H1 (cell line): Measurements from ENCODE around the gene RGCC. TPM values are rescaled to one million over a fixed set of nuclear protein-coding genes. Genes with fewer than 3 reads are reported as not detected.
A peak's percentile ranks its signal among the peaks of the same experiment; 100 is the strongest.

ENCODE experiments used
- CTCF ChIA-PET: fragments of 300-600 bp; sonication (Branson Sonifier 250); formaldehyde crosslinking; loops from one replicate; lab custom pipeline; 2021; ENCODE audit not compliant: partially characterized antibody; lab: Charles Lee
- POLR2A ChIA-PET: fragments of 300-600 bp; sonication (Branson Sonifier 250); formaldehyde crosslinking; loops from one replicate; lab custom pipeline; 2021; ENCODE audit warnings: inconsistent platforms; ENCODE audit not compliant: partially characterized antibody; lab: Charles Lee
- DNase-seq, 2 experiments: peaks; one replicate each; pipeline versions ENCODE4 v3.0.0 to v3.0.0-alpha.2; 2010 to 2022; ENCODE audit warnings: low spot score in 2 of 2, low read depth in 1 of 2, mixed read lengths in 1 of 2
- FAIRE-seq: peaks from 2 replicates; lab custom pipeline; 2011; peaks lifted over from hg19 to GRCh38; lab: Jason Lieb, UNC
- H2AFZ ChIP-seq: 2 replicates; pipeline ENCODE4 v1.8.1; 2012; ENCODE audit warnings: low read length, inconsistent platforms
- H2AK5ac ChIP-seq: 2 replicates; pipeline ENCODE4 v1.6.1; 2013; ENCODE audit warnings: low read depth, low read length
- H2BK120ac ChIP-seq: replicated peaks from 2 replicates; pipeline ENCODE3; 2013; ENCODE audit warnings: low read depth, low read length, inconsistent platforms
- H2BK12ac ChIP-seq: 2 replicates; pipeline ENCODE4 v1.6.1; 2013; ENCODE audit warnings: low read depth, low read length
- H2BK15ac ChIP-seq: 2 replicates; pipeline ENCODE4 v1.6.1; 2013; ENCODE audit warnings: low read length
- H2BK20ac ChIP-seq: 2 replicates; pipeline ENCODE4 v1.6.1; 2013; ENCODE audit warnings: low read length
- H2BK5ac ChIP-seq: 2 replicates; pipeline ENCODE4 v1.6.1; 2013; ENCODE audit warnings: low read depth, low read length
- H3K14ac ChIP-seq: 2 replicates; pipeline ENCODE4 v1.6.1; 2013; ENCODE audit warnings: inconsistent platforms; ENCODE audit not compliant: insufficient read length
- H3K18ac ChIP-seq: 2 replicates; pipeline ENCODE4 v1.6.1; 2013; ENCODE audit warnings: low read length; ENCODE audit errors: extremely low read depth
- H3K23ac ChIP-seq: 2 replicates; pipeline ENCODE4 v1.6.1; 2013; ENCODE audit warnings: inconsistent platforms; ENCODE audit not compliant: insufficient read length
- H3K23me2 ChIP-seq: 2 replicates; pipeline ENCODE4 v1.6.1; 2013; ENCODE audit warnings: low read depth, low read length
- H3K27ac ChIP-seq: 2 replicates; pipeline ENCODE4 v1.6.1; 2011; ENCODE audit warnings: low read depth, low read length, inconsistent platforms
- H3K27me3 ChIP-seq, 4 experiments: replicated peaks in 1 of 4; 1 replicate in 1 of 4; 2 replicates in 3 of 4; pipeline versions ENCODE4 v1.6.1 to v1.8.1; 2011 to 2013; ENCODE audit warnings: low read length in 3 of 4, mild to moderate bottlenecking in 3 of 4, inconsistent platforms in 2 of 4, mixed read lengths in 2 of 4, moderate library complexity in 1 of 4; ENCODE audit not compliant: control insufficient read depth in 3 of 4, insufficient read depth in 3 of 4; ENCODE audit errors: extremely low read depth in 1 of 4
- H3K36me3 ChIP-seq, 4 experiments: 2 replicates each; pipeline versions ENCODE4 v1.6.1 to v1.8.1; 2011 to 2013; ENCODE audit warnings: mild to moderate bottlenecking in 4 of 4, low read length in 3 of 4, moderate library complexity in 2 of 4, control low read depth in 1 of 4, inconsistent platforms in 1 of 4; ENCODE audit not compliant: insufficient read depth in 4 of 4, control insufficient read depth in 2 of 4
- H3K4ac ChIP-seq: replicated peaks from 2 replicates; pipeline ENCODE3; 2013; ENCODE audit warnings: low read length, low read depth, mixed read lengths, inconsistent platforms; ENCODE audit not compliant: insufficient read length
- H3K4me1 ChIP-seq, 4 experiments: replicated peaks in 1 of 4; 1 replicate in 1 of 4; 2 replicates in 3 of 4; pipeline versions ENCODE4 v1.6.1 to v1.8.1; 2011 to 2013; ENCODE audit warnings: low read length in 3 of 4, inconsistent platforms in 2 of 4, mixed read lengths in 1 of 4; ENCODE audit not compliant: insufficient read depth in 4 of 4, control insufficient read depth in 3 of 4
- H3K4me2 ChIP-seq, 2 experiments: 2 replicates each; pipeline versions ENCODE4 v1.6.1 to v1.8.1; 2011 to 2013; ENCODE audit warnings: low read depth in 2 of 2, low read length in 2 of 2, control low read depth in 1 of 2, inconsistent platforms in 1 of 2, mild to moderate bottlenecking in 1 of 2; ENCODE audit not compliant: insufficient read depth in 1 of 2
- H3K4me3 ChIP-seq, 4 experiments: fragments of 200-600, 300-600 bp in 1 of 4; sonication (generic), shearing (Covaris generic), sonication (Bioruptor Twin) in 1 of 4; 2 replicates each; pipeline versions ENCODE4 v1.5.1 to v1.8.1; 2011 to 2016; ENCODE audit warnings: low read length in 4 of 4, low read depth in 3 of 4, control low read depth in 2 of 4, inconsistent platforms in 2 of 4, mild to moderate bottlenecking in 2 of 4, mixed read lengths in 1 of 4, moderate library complexity in 1 of 4; ENCODE audit not compliant: insufficient read depth in 2 of 4; ENCODE audit errors: extremely low read depth in 1 of 4
- H3K56ac ChIP-seq: replicated peaks from 2 replicates; pipeline ENCODE3; 2013; ENCODE audit warnings: low read depth, mild to moderate bottlenecking, mixed read lengths, low read length, inconsistent platforms; ENCODE audit not compliant: insufficient read length
- H3K79me1 ChIP-seq: 2 replicates; pipeline ENCODE4 v1.6.1; 2013; ENCODE audit warnings: low read depth, low read length, control low read depth
- H3K79me2 ChIP-seq, 2 experiments: 2 replicates each; pipeline versions ENCODE4 v1.6.1 to v1.8.1; 2012 to 2013; ENCODE audit warnings: low read length in 2 of 2, mild to moderate bottlenecking in 2 of 2, inconsistent platforms in 1 of 2; ENCODE audit not compliant: insufficient read depth in 2 of 2, control insufficient read depth in 1 of 2
- H3K9ac ChIP-seq, 4 experiments: replicated peaks in 1 of 4; 1 replicate in 1 of 4; 2 replicates in 3 of 4; pipeline versions ENCODE4 v1.6.1 to v1.8.1; 2011 to 2013; ENCODE audit warnings: low read depth in 3 of 4, low read length in 3 of 4, control low read depth in 2 of 4, mild to moderate bottlenecking in 2 of 4, moderate library complexity in 2 of 4, inconsistent platforms in 1 of 4; ENCODE audit errors: extremely low read depth in 1 of 4
- H3K9me3 ChIP-seq, 2 experiments: 2 replicates each; pipeline versions ENCODE4 v1.6.1 to v1.8.1; 2012 to 2013; ENCODE audit warnings: mild to moderate bottlenecking in 2 of 2, moderate library complexity in 2 of 2, control low read depth in 1 of 2, inconsistent platforms in 1 of 2, low read depth in 1 of 2, low read length in 1 of 2, mixed read lengths in 1 of 2; ENCODE audit not compliant: insufficient read depth in 2 of 2
- H4K20me1 ChIP-seq, 2 experiments: replicated peaks in 1 of 2; 2 replicates each; pipeline versions ENCODE3 to v1.8.1; 2011 to 2013; ENCODE audit warnings: inconsistent platforms in 2 of 2, low read length in 2 of 2, mild to moderate bottlenecking in 1 of 2; ENCODE audit not compliant: insufficient read depth in 2 of 2, control insufficient read depth in 1 of 2
- H4K5ac ChIP-seq: 2 replicates; pipeline ENCODE4 v1.6.1; 2013; ENCODE audit warnings: low read length, low read depth, mixed read lengths, inconsistent platforms; ENCODE audit not compliant: insufficient read length
- H4K8ac ChIP-seq: 2 replicates; pipeline ENCODE4 v1.8.0; 2013; ENCODE audit warnings: mild to moderate bottlenecking, moderate library complexity, low read length, inconsistent platforms; ENCODE audit not compliant: insufficient read depth; ENCODE audit errors: extremely low read depth
- H4K91ac ChIP-seq: replicated peaks from 2 replicates; pipeline ENCODE3; 2013; ENCODE audit warnings: low read length, mixed read lengths, inconsistent platforms; ENCODE audit not compliant: insufficient read length
- CEBPB ChIP-seq: IDR thresholded peaks from 2 replicates; pipeline ENCODE4 v1.6.1; 2012; ENCODE audit warnings: low read depth, low read length
- CHD1 ChIP-seq: IDR thresholded peaks from 2 replicates; pipeline ENCODE4 v1.6.1; 2012; ENCODE audit warnings: low read depth, low read length, improper control_type of control experiment
- E2F6 ChIP-seq: IDR thresholded peaks from 2 replicates; pipeline ENCODE4 v1.6.1; 2012; ENCODE audit warnings: inconsistent platforms
- EP300 ChIP-seq, 2 experiments: IDR thresholded peaks; 1 replicate in 1 of 2; 2 replicates in 1 of 2; pipeline ENCODE4 v1.6.1; 2011 to 2012; ENCODE audit warnings: low read depth in 2 of 2, low read length in 2 of 2, mild to moderate bottlenecking in 2 of 2, borderline replicate concordance in 1 of 2, inconsistent platforms in 1 of 2, moderate library complexity in 1 of 2
- HDAC6 ChIP-seq: IDR thresholded peaks from one replicate; pipeline ENCODE4 v1.7.1; 2012; ENCODE audit warnings: low read depth, mild to moderate bottlenecking, inconsistent platforms, low read length, moderate library complexity
- MAX ChIP-seq: IDR thresholded peaks from 2 replicates; pipeline ENCODE4 v1.6.1; 2012; ENCODE audit warnings: inconsistent platforms
- SP2 ChIP-seq: IDR thresholded peaks from 2 replicates; pipeline ENCODE4 v1.6.1; 2012; ENCODE audit warnings: mild to moderate bottlenecking, low read length, inconsistent platforms
- SUZ12 ChIP-seq: fragments of 200-600 bp; sonication (generic); IDR thresholded peaks from 2 replicates; pipeline ENCODE4 v1.6.1; 2012; ENCODE audit warnings: mild to moderate bottlenecking, inconsistent platforms, low read length, moderate library complexity, mixed read lengths
- USF2 ChIP-seq: IDR thresholded peaks from 2 replicates; pipeline ENCODE4 v1.6.1; 2011; ENCODE audit warnings: low read length, improper control_type of control experiment
- WGBS, 2 experiments: shearing (Covaris generic) in 1 of 2; methylation state at CpG; one replicate each; pipeline versions ENCODE4 v1.1.6 to v1.1.7; 2013 to 2015; ENCODE audit warnings: low lambda C conversion rate in 2 of 2, mixed read lengths in 2 of 2, inconsistent platforms in 1 of 2, low coverage in 1 of 2, missing lambda C conversion rate in 1 of 2; ENCODE audit not compliant: insufficient replicate concordance in 2 of 2, insufficient coverage in 1 of 2, insufficient read length in 1 of 2; ENCODE audit errors: extremely low coverage in 1 of 2, missing lambda C conversion rate in 1 of 2; 5-methylcytosine and 5-hydroxymethylcytosine counted together
- polyA plus RNA-seq, 7 experiments: library from polyadenylated mRNA; depleted of rRNA in 3 of 7; stranded (reverse) in 5 of 7; unstranded in 2 of 7; fragments of >200 nt in 5 of 7; fragments of 200-250 nt in 2 of 7; gene quantifications; 1 replicate in 5 of 7; 2 replicates in 1 of 7; 4 replicates in 1 of 7; pipeline versions ENCODE4 v1.2.1 to v1.2.3, GENCODE V29; 2011 to 2013; ENCODE audit warnings: missing spikeins in 2 of 7, mixed read lengths in 2 of 7
- total RNA-seq: library from RNA; stranded (reverse); fragmentation: NEBNext Ultra II Directional; extraction: Animal tissue kit (Norgen Biotek cat#: 25700); gene quantifications from 2 replicates; pipeline ENCODE4 v1.2.1, GENCODE V29; 2021

RGCC gene
- total and polyA plus RNA-seq, 2 of the 8 experiments (the other 6 are each of a cell fraction or from before 2014, with no cell fraction given), result 0.41 TPM; not detected in 1

GRCh38 chr13:41502031-41502430, 44.7 kb downstream of the RGCC start:
- no peak overlapping the region for H2BK120ac ChIP-seq
- no peak overlapping the region for H4K91ac ChIP-seq
- no peaks in the 10 kb centered on the region; the same call in 1 of the 2 replicates for H3K23me2 ChIP-seq
- TF ChIP-seq CHD1, result no peak
- no peak for TF ChIP-seq HDAC6
- TF ChIP-seq USF2, result no peak
- TF ChIP-seq EP300 (IDR thresholded peaks at IDR 0.05; ENCODE audit: borderline replicate concordance in 1 of 2, low read depth in 2 of 2, low read length in 2 of 2), result no peak
- TF ChIP-seq CEBPB, result no peak
- TF ChIP-seq MAX, result no peak
- TF ChIP-seq SUZ12, result no peak
- no peak for TF ChIP-seq SP2
- TF ChIP-seq E2F6, result no peak
- H2BK15ac ChIP-seq, result no peak overlapping the region
- no peak overlapping the region for H3K9ac ChIP-seq
- no peak overlapping the region for H2BK12ac ChIP-seq
- no peaks in the 10 kb centered on the region for H3K4me1 ChIP-seq
- H2AFZ ChIP-seq, result no peak overlapping the region
- H3K14ac ChIP-seq, result no peak overlapping the region
- FAIRE-seq (no peak), DNase-seq (no peak)
- no peak overlapping the region for H3K27ac ChIP-seq
- no peaks in the 10 kb centered on the region for H3K79me2 ChIP-seq
- H2AK5ac ChIP-seq, result no peak overlapping the region
- no peak overlapping the region for H4K5ac ChIP-seq
- no peak overlapping the region for H3K56ac ChIP-seq
- no peaks in the 10 kb centered on the region for H3K36me3 ChIP-seq
- 0 out of 2 replicates have a peak overlapping the region, but pooled peaks have one; percentile 3 for H2BK20ac ChIP-seq
- POLR2A ChIA-PET, result no interaction called here
- H3K18ac ChIP-seq, result no peak overlapping the region
- peaks cover 2% of the 10 kb centered on the region in 2 experiments; a peak in 1 of 4 replicates for H3K9me3 ChIP-seq
- H3K79me1 ChIP-seq, result no peaks in the 10 kb centered on the region
- H2BK5ac ChIP-seq, result no peak overlapping the region
- H3K27me3 ChIP-seq, result no peaks in the 10 kb centered on the region; a peak in 1 of 7 replicates
- H3K4ac ChIP-seq, result no peak overlapping the region
- 91% methylated on average over 3 of the region's 5 CpGs; no CpG with 5 or more reads in 1 of the 2 experiments for WGBS, 2 experiments
- no peak overlapping the region for H3K4me3 ChIP-seq
- H4K8ac ChIP-seq, result no peak overlapping the region; the same call in 1 of the 2 replicates
- no peaks in the 10 kb centered on the region for H4K20me1 ChIP-seq
- no peak overlapping the region for H3K4me2 ChIP-seq
- CTCF ChIA-PET, result interaction anchor here (0.7 to 1.1 kb wide), 3 partner anchors 33 to 902 kb away, joined by 3 to 6 read pairs (median 4); no protein-coding TSS in a partner anchor
- H3K23ac ChIP-seq, result no peak overlapping the region
